ENCODE data around the gene CEP128. TPM values are rescaled to one million over a fixed set of nuclear protein-coding genes. Genes with fewer than 3 reads are reported as not detected.

The CEP128 gene
- polyA plus RNA-seq, 1 experiment: 1.9 TPM

DNA sequence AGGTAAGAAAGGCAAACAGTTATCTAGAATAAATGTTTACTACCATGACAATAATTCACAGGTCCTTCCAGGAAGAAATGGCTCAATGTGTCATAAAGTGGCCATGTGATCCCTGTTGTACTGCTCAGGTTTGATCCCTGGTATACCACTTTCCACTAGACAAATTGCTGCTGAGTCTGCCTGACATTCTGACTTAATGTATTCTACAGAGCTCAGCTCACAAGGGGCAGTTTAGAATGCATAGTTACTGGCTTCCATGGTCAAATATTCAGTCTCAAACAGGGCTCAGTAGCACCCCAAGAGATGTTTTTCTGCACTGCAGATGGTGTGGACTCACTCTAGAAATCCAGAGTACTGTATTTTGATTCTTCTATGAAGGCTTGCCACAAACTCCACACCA is 35.7 kb upstream of the CEP128 start:
- peaks cover 3% of the 10 kb centered on the region for H3K27me3 ChIP-seq (ENCODE audit: control insufficient read depth, insufficient read depth, low read length)
- H3K4me3 ChIP-seq (ENCODE audit: low read depth, low read length): no peak overlapping the region
- no peak for TF ChIP-seq CTCF (IDR thresholded peaks at IDR 0.05; ENCODE audit: insufficient read depth, low read depth, low read length)
- ChIA-PET CTCF (interaction anchor here (0.8 to 2.6 kb wide), 3 partner anchors 9 to 20 kb away, joined by 4 to 16 read pairs (median 4); no protein-coding TSS in a partner anchor), POLR2A (no interaction called here)
- no peak for DNase-seq (ENCODE audit: low read depth)
- H3K36me3 ChIP-seq (ENCODE audit: control insufficient read depth, insufficient read depth, low read length): no peaks in the 10 kb centered on the region

DNA sequence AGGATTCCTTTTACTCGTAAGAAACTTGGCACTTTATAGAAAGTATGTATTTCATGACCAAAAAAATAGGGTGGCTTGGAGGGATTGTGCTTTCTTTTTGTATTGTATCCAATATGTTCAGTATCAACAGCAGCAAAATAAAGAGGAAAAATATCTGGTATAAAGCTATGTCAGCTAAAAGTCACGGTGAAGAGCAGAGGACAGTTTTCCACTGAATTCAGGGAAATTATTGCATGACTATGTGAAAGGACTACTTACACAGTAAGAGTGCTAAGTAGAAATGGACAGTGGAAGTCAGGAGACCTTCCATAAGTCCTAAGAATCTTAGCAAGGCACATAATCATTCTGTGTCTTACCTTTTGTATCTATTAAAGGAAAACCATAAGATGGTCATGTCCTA is 33.1 kb upstream of the CEP128 start:
- DNase-seq (ENCODE audit: low read depth): no peak
- TF ChIP-seq CTCF (IDR thresholded peaks at IDR 0.05; ENCODE audit: insufficient read depth, low read depth, low read length): no peak
- no peaks in the 10 kb centered on the region for H3K36me3 ChIP-seq (ENCODE audit: control insufficient read depth, insufficient read depth, low read length)
- CTCF ChIA-PET: interaction anchor here (1.6 to 5.9 kb wide), 2 partner anchors 13 to 22 kb away, joined by 8 to 34 read pairs; no protein-coding TSS in a partner anchor
- H3K27me3 ChIP-seq (ENCODE audit: control insufficient read depth, insufficient read depth, low read length): 0 out of 2 replicates have a peak, but pooled peaks cover 1% of the 10 kb centered on the region
- H3K4me3 ChIP-seq (ENCODE audit: low read depth, low read length): no peak overlapping the region
- POLR2A ChIA-PET: no interaction called here

DNA sequence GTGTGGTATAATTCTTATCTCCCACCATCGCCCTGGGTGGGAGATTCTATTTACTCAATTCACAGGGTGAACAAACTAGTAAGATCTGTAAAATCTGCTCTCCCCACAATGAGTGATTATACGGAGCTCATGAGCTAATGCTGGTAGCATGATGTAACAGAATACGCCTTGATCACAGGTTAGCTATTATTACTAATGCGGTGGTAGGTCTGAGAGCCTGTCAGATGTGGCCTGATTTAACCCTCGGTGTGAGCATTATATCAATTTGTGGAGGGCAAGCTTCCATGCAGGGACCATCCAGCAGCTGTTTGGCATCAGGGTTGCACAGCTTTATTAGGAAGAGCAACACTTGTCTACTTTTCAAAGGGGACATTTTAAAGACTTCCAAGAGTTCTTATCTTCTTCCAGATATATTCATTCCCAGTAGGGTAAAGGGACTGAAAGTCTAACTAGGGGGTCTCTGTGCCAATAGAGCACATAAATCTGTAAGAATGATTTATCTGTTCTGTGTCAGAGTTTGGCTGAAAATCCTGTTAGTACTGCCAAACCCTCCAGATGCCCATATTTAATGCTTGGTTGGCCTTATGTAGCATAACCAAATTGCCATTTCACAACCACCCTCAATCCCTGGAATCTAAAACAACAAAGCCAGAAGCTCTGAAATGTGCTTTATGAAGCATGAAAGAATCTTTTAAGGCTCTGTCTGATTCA is 32.5 kb upstream of the CEP128 start:
- Histone ChIP-seq H3K36me3 (ENCODE audit: control insufficient read depth, insufficient read depth, low read length) (no peaks in the 10 kb centered on the region), H3K27me3 (ENCODE audit: control insufficient read depth, insufficient read depth, low read length) (0 out of 2 replicates have a peak, but pooled peaks cover 1% of the 10 kb centered on the region), H3K4me3 (ENCODE audit: low read depth, low read length) (no peak overlapping the region)
- POLR2A ChIA-PET: no interaction called here
- CTCF ChIA-PET: interaction anchor here (1.6 to 5.9 kb wide), 2 partner anchors 13 to 23 kb away, joined by 8 to 34 read pairs; no protein-coding TSS in a partner anchor
- TF ChIP-seq CTCF (IDR thresholded peaks at IDR 0.05; ENCODE audit: insufficient read depth, low read depth, low read length): no peak
- DNase-seq (ENCODE audit: low read depth): no peak

DNA sequence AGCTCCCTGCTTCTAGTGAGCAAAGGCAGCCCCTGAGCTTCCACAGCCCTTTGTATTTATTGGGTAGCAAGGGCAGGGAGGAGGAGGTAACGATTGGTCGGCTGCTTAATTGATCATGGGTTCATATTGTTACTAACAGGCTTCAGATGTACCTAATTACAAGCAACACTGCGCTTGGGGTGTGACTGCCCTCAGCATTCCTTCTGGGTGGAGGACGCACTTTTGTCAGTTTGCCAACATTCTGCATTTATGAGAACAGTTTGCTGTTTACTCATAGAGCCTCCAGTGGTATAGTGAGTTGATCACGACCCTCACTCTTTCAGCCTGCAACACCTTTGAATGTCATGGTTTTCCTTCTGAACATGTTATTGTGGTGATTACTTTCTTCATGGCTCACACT is 23.5 kb upstream of the CEP128 start:
- POLR2A ChIA-PET: no interaction called here
- CTCF ChIA-PET: no interaction called here

More for the DNA sequence above, 23.5 kb upstream of the CEP128 start:
- peaks cover 4% of the 10 kb centered on the region; the same call in 1 of the 2 replicates for H3K27me3 ChIP-seq (ENCODE audit: control insufficient read depth, insufficient read depth, low read length)
- no peak overlapping the region for H3K4me3 ChIP-seq (ENCODE audit: low read depth, low read length)
- TF ChIP-seq CTCF (IDR thresholded peaks at IDR 0.05; ENCODE audit: insufficient read depth, low read depth, low read length): no peak
- H3K36me3 ChIP-seq (ENCODE audit: control insufficient read depth, insufficient read depth, low read length): no peaks in the 10 kb centered on the region
- no peak for DNase-seq (ENCODE audit: low read depth)

All from BJ (cell line).